Mucosa of stomach (tissue), 1 donor: ENCODE data around the gene RUVBL1.

Source experiments
- H3K27me3 ChIP-seq: one replicate; pipeline ENCODE4 v1.7.0; 2013; ENCODE audit warnings: mild to moderate bottlenecking, low read length; ENCODE audit not compliant: control insufficient read depth, insufficient read depth
- H3K36me3 ChIP-seq: one replicate; pipeline ENCODE4 v1.7.0; 2013; ENCODE audit warnings: low read length; ENCODE audit not compliant: control insufficient read depth, insufficient read depth
- H3K4me1 ChIP-seq: one replicate; pipeline ENCODE4 v1.7.0; 2013; ENCODE audit warnings: mild to moderate bottlenecking, low read length; ENCODE audit not compliant: control insufficient read depth, insufficient read depth
- H3K4me3 ChIP-seq: one replicate; pipeline ENCODE4 v1.7.0; 2013; ENCODE audit warnings: low read length
- H3K9ac ChIP-seq: one replicate; pipeline ENCODE4 v1.7.0; 2013; ENCODE audit warnings: mild to moderate bottlenecking, low read length, moderate library complexity
- H3K9me3 ChIP-seq: one replicate; pipeline ENCODE4 v1.7.0; 2013; ENCODE audit warnings: mild to moderate bottlenecking, low read length, moderate library complexity; ENCODE audit not compliant: control insufficient read depth
- donor health status: Pancreatic carcinoma.

RUVBL1 gene

GRCh38 chr3:128094295-128095151, 29.1 kb downstream of the RUVBL1 start:
- Histone ChIP-seq H3K36me3 (no peaks in the 10 kb centered on the region), H3K4me3 (no peak overlapping the region), H3K9me3 (no peaks in the 10 kb centered on the region), H3K27me3 (no peaks in the 10 kb centered on the region), H3K9ac (no peak overlapping the region), H3K4me1 (peaks cover 7% of the 10 kb centered on the region)

GRCh38 chr3:128091586-128091985, 32.0 kb downstream of the RUVBL1 start:
- H3K27me3 ChIP-seq = no peaks in the 10 kb centered on the region
- no peak overlapping the region for H3K4me3 ChIP-seq
- H3K9me3 ChIP-seq = no peaks in the 10 kb centered on the region
- H3K9ac ChIP-seq = no peak overlapping the region
- H3K4me1 ChIP-seq = no peaks in the 10 kb centered on the region
- H3K36me3 ChIP-seq = no peaks in the 10 kb centered on the region

GRCh38 chr3:128089135-128089534, 34.5 kb downstream of the RUVBL1 start:
- Histone ChIP-seq H3K36me3 (no peaks in the 10 kb centered on the region), H3K4me3 (no peak overlapping the region), H3K9me3 (no peaks in the 10 kb centered on the region), H3K27me3 (no peaks in the 10 kb centered on the region), H3K4me1 (peaks cover 12% of the 10 kb centered on the region), H3K9ac (no peak overlapping the region)

GRCh38 chr3:128084675-128085021, 39.0 kb downstream of the RUVBL1 start:
- H3K4me3 ChIP-seq = no peak overlapping the region
- H3K9ac ChIP-seq = no peak overlapping the region
- no peaks in the 10 kb centered on the region for H3K27me3 ChIP-seq
- peaks cover 6% of the 10 kb centered on the region for H3K36me3 ChIP-seq
- H3K4me1 ChIP-seq = peaks cover 16% of the 10 kb centered on the region
- H3K9me3 ChIP-seq = no peaks in the 10 kb centered on the region

GRCh38 chr3:128083980-128084674, 39.5 kb downstream of the RUVBL1 start:
- Histone ChIP-seq H3K4me1 (peaks cover 16% of the 10 kb centered on the region), H3K9me3 (no peaks in the 10 kb centered on the region), H3K9ac (no peak overlapping the region), H3K36me3 (peaks cover 6% of the 10 kb centered on the region), H3K27me3 (no peaks in the 10 kb centered on the region), H3K4me3 (no peak overlapping the region)

- Histone ChIP-seq H3K9me3 (no peaks in the 10 kb centered on the region), H3K4me3 (no peak overlapping the region), H3K27me3 (no peaks in the 10 kb centered on the region), H3K9ac (no peak overlapping the region), H3K4me1 (peaks cover 16% of the 10 kb centered on the region), H3K36me3 (peaks cover 6% of the 10 kb centered on the region)
Observed at GRCh38 chr3:128083396-128083795, 40.2 kb downstream of the RUVBL1 start.

GRCh38 chr3:128082546-128082945, 41.1 kb downstream of the RUVBL1 start:
- H3K4me3 ChIP-seq = no peak overlapping the region
- H3K27me3 ChIP-seq = no peaks in the 10 kb centered on the region
- no peak overlapping the region for H3K9ac ChIP-seq
- H3K9me3 ChIP-seq = no peaks in the 10 kb centered on the region
- peaks cover 18% of the 10 kb centered on the region for H3K4me1 ChIP-seq
- H3K36me3 ChIP-seq = peaks cover 6% of the 10 kb centered on the region

GRCh38 chr3:128081846-128082245, 41.8 kb downstream of the RUVBL1 start:
- Histone ChIP-seq H3K4me1 (peaks cover 23% of the 10 kb centered on the region), H3K36me3 (peaks cover 6% of the 10 kb centered on the region)

GRCh38 chr3:128081226-128081625, 42.4 kb downstream of the RUVBL1 start:
- Histone ChIP-seq H3K9ac (no peak overlapping the region), H3K4me3 (no peak overlapping the region), H3K4me1 (peaks cover 24% of the 10 kb centered on the region), H3K9me3 (no peaks in the 10 kb centered on the region), H3K27me3 (no peaks in the 10 kb centered on the region), H3K36me3 (peaks cover 6% of the 10 kb centered on the region)

More at GRCh38 chr3:128081846-128082245, 41.8 kb downstream of the RUVBL1 start:
- no peaks in the 10 kb centered on the region for H3K27me3 ChIP-seq
- no peaks in the 10 kb centered on the region for H3K9me3 ChIP-seq
- no peak overlapping the region for H3K9ac ChIP-seq
- H3K4me3 ChIP-seq = no peak overlapping the region

GRCh38 chr3:128080323-128081080, 43.1 kb downstream of the RUVBL1 start:
- Histone ChIP-seq H3K4me3 (no peak overlapping the region), H3K9me3 (no peaks in the 10 kb centered on the region), H3K36me3 (peaks cover 6% of the 10 kb centered on the region), H3K4me1 (peaks cover 30% of the 10 kb centered on the region), H3K9ac (no peak overlapping the region), H3K27me3 (no peaks in the 10 kb centered on the region)

- H3K4me3 ChIP-seq = no peak overlapping the region
- H3K4me1 ChIP-seq = peaks cover 32% of the 10 kb centered on the region
- H3K36me3 ChIP-seq = peaks cover 6% of the 10 kb centered on the region
- no peak overlapping the region for H3K9ac ChIP-seq
- no peaks in the 10 kb centered on the region for H3K9me3 ChIP-seq
- H3K27me3 ChIP-seq = no peaks in the 10 kb centered on the region
Observed at GRCh38 chr3:128079823-128080222, 43.8 kb downstream of the RUVBL1 start.

- Histone ChIP-seq H3K9me3 (no peaks in the 10 kb centered on the region), H3K36me3 (peaks cover 6% of the 10 kb centered on the region), H3K4me1 (peaks cover 23% of the 10 kb centered on the region), H3K4me3 (no peak overlapping the region), H3K9ac (no peak overlapping the region), H3K27me3 (no peaks in the 10 kb centered on the region)
Observed at GRCh38 chr3:128078875-128079274, 44.7 kb downstream of the RUVBL1 start.
